ENCODE results near the gene CALY.
"Not testable (repeated sequence)": the region's sequence is repeated elsewhere in the genome, so short reads cannot be mapped to it uniquely, and the experiment has no call there.

The CALY gene

GRCh38 chr10:133324198-133324792 is 12.4 kb downstream of the CALY start:
- H3K9ac ChIP-seq (ENCODE audit: low read depth, low read length), result no peak overlapping the region
- H3K36me3 ChIP-seq (ENCODE audit: control insufficient read depth, insufficient read depth, low read length), result no peaks in the 10 kb centered on the region
- H3K27me3 ChIP-seq (ENCODE audit: control insufficient read depth, insufficient read depth, low read length), result peaks cover 41% of the 10 kb centered on the region
- no peaks in the 10 kb centered on the region for H3K9me3 ChIP-seq (ENCODE audit: control insufficient read depth, insufficient read depth, low read length)
- peak overlapping the region; percentile 37 for H3K4me3 ChIP-seq (ENCODE audit: low read depth, low read length)
- H3K4me1 ChIP-seq (ENCODE audit: control insufficient read depth, insufficient read depth, low read length), result peaks cover 5% of the 10 kb centered on the region

DNA sequence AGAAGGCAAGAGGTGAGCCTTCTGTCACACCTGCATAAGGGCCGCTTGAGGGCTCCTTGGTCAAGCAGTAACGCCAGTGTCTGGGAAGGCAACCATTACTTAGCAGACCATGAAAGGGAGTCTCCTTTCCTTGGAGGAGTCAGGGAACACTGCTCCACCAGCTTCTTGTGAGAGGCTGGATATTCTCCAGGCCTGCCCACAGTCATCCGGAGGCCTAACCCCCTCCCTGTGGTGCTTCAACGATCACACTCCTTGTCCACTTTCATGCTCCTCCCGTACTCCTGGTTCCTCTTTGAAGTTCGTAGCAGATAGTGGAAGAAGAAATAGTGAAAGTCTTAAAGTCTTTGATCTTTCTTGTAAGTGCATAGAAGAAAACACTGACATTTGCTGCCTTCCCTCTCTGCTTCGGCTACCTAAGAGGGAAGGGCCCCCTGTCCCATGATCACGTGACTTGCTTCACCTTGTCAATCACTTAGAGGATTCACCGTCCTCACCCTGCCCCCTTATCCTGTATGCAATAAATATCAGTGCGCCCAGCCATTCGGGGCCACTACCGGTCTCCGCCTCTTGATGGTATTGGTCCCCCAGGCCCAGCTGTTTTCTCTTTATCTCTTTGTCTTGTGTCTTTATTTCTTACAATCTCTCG is 14.5 kb downstream of the CALY start:
- H3K36me3 ChIP-seq (ENCODE audit: control insufficient read depth, insufficient read depth, low read length); H3K9ac ChIP-seq (ENCODE audit: low read depth, low read length); H3K4me1 ChIP-seq (ENCODE audit: control insufficient read depth, insufficient read depth, low read length); H3K4me3 ChIP-seq (ENCODE audit: low read depth, low read length); H3K9me3 ChIP-seq (ENCODE audit: control insufficient read depth, insufficient read depth, low read length): not testable (repeated sequence)
- H3K27me3 ChIP-seq (ENCODE audit: control insufficient read depth, insufficient read depth, low read length), result peaks cover 25% of the 10 kb centered on the region

- H3K36me3 ChIP-seq (ENCODE audit: control insufficient read depth, insufficient read depth, low read length); H3K9ac ChIP-seq (ENCODE audit: low read depth, low read length); H3K4me3 ChIP-seq (ENCODE audit: low read depth, low read length); H3K4me1 ChIP-seq (ENCODE audit: control insufficient read depth, insufficient read depth, low read length); H3K9me3 ChIP-seq (ENCODE audit: control insufficient read depth, insufficient read depth, low read length): not testable (repeated sequence)
- H3K27me3 ChIP-seq (ENCODE audit: control insufficient read depth, insufficient read depth, low read length), result peaks cover 12% of the 10 kb centered on the region
These were observed 15.8 kb downstream of the CALY start for GRCh38 chr10:133320852-133321422.

DNA sequence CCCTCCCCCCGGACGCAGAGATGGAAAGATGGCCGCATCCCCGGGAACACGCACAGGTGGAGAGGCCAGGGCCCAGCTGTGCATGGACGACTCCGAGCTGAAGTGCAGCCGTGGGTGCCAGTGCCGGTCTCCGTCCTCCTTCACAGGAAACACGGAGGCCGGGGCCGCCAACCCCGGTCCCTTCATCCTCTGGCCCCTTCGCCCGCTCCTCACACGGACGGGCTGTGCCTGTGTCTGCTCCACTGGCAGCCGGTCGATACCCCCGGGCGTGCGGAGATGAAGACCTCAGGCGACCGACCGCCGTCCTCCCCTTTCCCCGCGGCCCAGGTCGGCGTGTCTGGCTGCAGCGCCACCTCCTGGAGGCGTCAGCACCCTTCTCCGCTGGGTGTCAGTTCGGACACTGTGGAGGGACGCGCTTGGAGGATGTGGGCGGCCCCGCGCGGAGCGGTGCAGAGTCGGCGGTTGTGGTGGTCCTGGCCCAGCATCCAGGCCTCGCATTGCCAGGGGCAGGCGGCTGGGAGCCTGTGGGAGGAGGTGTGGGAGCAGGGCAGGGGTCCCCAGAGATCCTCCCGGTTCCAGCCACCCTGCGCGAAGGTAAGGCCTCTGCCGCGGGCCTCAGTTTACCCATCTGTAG is 18.1 kb downstream of the CALY start:
- Histone ChIP-seq H3K36me3 (ENCODE audit: control insufficient read depth, insufficient read depth, low read length) (no peaks in the 10 kb centered on the region), H3K9ac (ENCODE audit: low read depth, low read length) (peak overlapping the region; percentile 19), H3K27me3 (ENCODE audit: control insufficient read depth, insufficient read depth, low read length) (peaks cover 9% of the 10 kb centered on the region), H3K4me3 (ENCODE audit: low read depth, low read length) (peak overlapping the region; percentile 44), H3K4me1 (ENCODE audit: control insufficient read depth, insufficient read depth, low read length) (no peaks in the 10 kb centered on the region), H3K9me3 (ENCODE audit: control insufficient read depth, insufficient read depth, low read length) (no peaks in the 10 kb centered on the region)

DNA sequence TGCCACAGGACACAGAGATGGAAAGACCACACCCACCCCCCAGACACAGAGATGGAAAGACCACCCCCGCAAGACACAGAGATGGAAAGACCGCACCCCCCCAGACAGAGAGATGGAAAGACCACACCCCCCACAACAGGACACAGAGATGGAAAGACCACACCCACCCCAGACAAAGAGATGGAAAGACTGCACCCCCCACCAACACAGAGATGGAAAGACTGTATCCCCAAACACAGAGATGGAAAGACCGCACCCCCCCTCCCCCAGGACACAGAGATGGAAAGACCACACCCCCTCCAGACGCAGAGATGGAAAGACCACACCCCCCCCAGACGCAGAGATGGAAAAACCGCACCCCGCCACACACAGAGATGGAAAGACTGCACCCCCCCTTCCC is 20.0 kb downstream of the CALY start:
- Histone ChIP-seq H3K4me3 (ENCODE audit: low read depth, low read length) (no peak overlapping the region), H3K27me3 (ENCODE audit: control insufficient read depth, insufficient read depth, low read length) (peaks cover 9% of the 10 kb centered on the region), H3K9me3 (ENCODE audit: control insufficient read depth, insufficient read depth, low read length) (no peaks in the 10 kb centered on the region), H3K9ac (ENCODE audit: low read depth, low read length) (no peak overlapping the region), H3K36me3 (ENCODE audit: control insufficient read depth, insufficient read depth, low read length) (peaks cover 4% of the 10 kb centered on the region), H3K4me1 (ENCODE audit: control insufficient read depth, insufficient read depth, low read length) (no peaks in the 10 kb centered on the region)

DNA sequence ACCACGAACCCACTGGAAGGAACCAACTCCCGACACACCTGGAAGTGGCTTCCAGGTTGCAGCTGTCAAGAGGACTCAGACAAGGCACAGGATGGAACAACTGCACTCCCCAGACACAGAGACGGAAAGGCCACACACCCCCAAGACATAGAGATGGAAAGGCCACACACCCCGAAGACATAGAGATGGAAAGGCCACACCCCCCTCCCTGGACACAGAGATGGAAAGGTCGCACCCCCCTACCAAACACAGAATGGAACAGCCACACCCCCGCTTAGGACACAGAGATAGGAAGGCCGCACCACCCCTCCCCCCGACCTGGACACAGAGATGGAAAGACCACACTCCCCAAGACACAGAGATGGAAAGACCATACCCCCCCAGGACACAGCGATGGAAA is 20.4 kb downstream of the CALY start:
- H3K36me3 ChIP-seq (ENCODE audit: control insufficient read depth, insufficient read depth, low read length), result peaks cover 4% of the 10 kb centered on the region
- no peaks in the 10 kb centered on the region for H3K4me1 ChIP-seq (ENCODE audit: control insufficient read depth, insufficient read depth, low read length)
- H3K9ac ChIP-seq (ENCODE audit: low read depth, low read length), result no peak overlapping the region
- H3K4me3 ChIP-seq (ENCODE audit: low read depth, low read length), result no peak overlapping the region
- H3K27me3 ChIP-seq (ENCODE audit: control insufficient read depth, insufficient read depth, low read length), result peaks cover 9% of the 10 kb centered on the region
- H3K9me3 ChIP-seq (ENCODE audit: control insufficient read depth, insufficient read depth, low read length), result no peaks in the 10 kb centered on the region

- Histone ChIP-seq H3K4me3 (ENCODE audit: low read depth, low read length) (no peak overlapping the region), H3K9ac (ENCODE audit: low read depth, low read length) (no peak overlapping the region), H3K4me1 (ENCODE audit: control insufficient read depth, insufficient read depth, low read length) (no peaks in the 10 kb centered on the region), H3K27me3 (ENCODE audit: control insufficient read depth, insufficient read depth, low read length) (peaks cover 9% of the 10 kb centered on the region), H3K36me3 (ENCODE audit: control insufficient read depth, insufficient read depth, low read length) (peaks cover 6% of the 10 kb centered on the region), H3K9me3 (ENCODE audit: control insufficient read depth, insufficient read depth, low read length) (no peaks in the 10 kb centered on the region)
These were observed 20.8 kb downstream of the CALY start for GRCh38 chr10:133315847-133316246.

DNA sequence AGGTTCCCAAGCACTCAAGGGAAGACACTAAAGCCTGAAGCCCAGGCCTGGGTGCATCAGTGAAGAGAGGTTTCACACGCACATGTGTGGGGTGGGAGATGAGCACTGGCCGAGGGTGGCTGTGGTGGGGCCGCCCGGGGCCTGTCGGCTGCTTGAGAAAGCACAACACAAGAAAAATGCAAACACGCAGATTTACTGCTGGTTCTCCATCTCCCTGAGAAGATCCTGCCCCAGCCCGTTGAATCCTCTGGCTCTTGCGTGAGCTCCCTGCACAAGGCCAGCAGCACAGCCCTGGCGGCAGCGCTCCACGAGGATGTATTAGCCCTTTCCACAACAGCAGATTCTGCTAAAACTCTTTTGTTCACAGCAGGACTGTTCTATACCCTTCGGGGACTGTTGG is 21.8 kb downstream of the CALY start:
- Histone ChIP-seq H3K4me3 (ENCODE audit: low read depth, low read length) (no peak overlapping the region), H3K4me1 (ENCODE audit: control insufficient read depth, insufficient read depth, low read length) (no peaks in the 10 kb centered on the region), H3K36me3 (ENCODE audit: control insufficient read depth, insufficient read depth, low read length) (peaks cover 11% of the 10 kb centered on the region), H3K9ac (ENCODE audit: low read depth, low read length) (no peak overlapping the region), H3K9me3 (ENCODE audit: control insufficient read depth, insufficient read depth, low read length) (no peaks in the 10 kb centered on the region), H3K27me3 (ENCODE audit: control insufficient read depth, insufficient read depth, low read length) (peaks cover 9% of the 10 kb centered on the region)

- no peaks in the 10 kb centered on the region for H3K27me3 ChIP-seq (ENCODE audit: control insufficient read depth, insufficient read depth, low read length)
- H3K9ac ChIP-seq (ENCODE audit: low read depth, low read length), result no peak overlapping the region
- H3K4me1 ChIP-seq (ENCODE audit: control insufficient read depth, insufficient read depth, low read length), result no peaks in the 10 kb centered on the region
- H3K4me3 ChIP-seq (ENCODE audit: low read depth, low read length), result no peak overlapping the region
- H3K36me3 ChIP-seq (ENCODE audit: control insufficient read depth, insufficient read depth, low read length), result peaks cover 11% of the 10 kb centered on the region
- no peaks in the 10 kb centered on the region for H3K9me3 ChIP-seq (ENCODE audit: control insufficient read depth, insufficient read depth, low read length)
These were observed 23.5 kb downstream of the CALY start for GRCh38 chr10:133313192-133313591.

- no peak overlapping the region for H3K9ac ChIP-seq (ENCODE audit: low read depth, low read length)
- H3K27me3 ChIP-seq (ENCODE audit: control insufficient read depth, insufficient read depth, low read length), result no peaks in the 10 kb centered on the region
- H3K36me3 ChIP-seq (ENCODE audit: control insufficient read depth, insufficient read depth, low read length), result peaks cover 11% of the 10 kb centered on the region
- no peaks in the 10 kb centered on the region for H3K9me3 ChIP-seq (ENCODE audit: control insufficient read depth, insufficient read depth, low read length)
- no peak overlapping the region for H3K4me3 ChIP-seq (ENCODE audit: low read depth, low read length)
- H3K4me1 ChIP-seq (ENCODE audit: control insufficient read depth, insufficient read depth, low read length), result peaks cover under 1% of the 10 kb centered on the region
These were observed 23.9 kb downstream of the CALY start for GRCh38 chr10:133312769-133313145.

GRCh38 chr10:133312016-133312768 is 24.5 kb downstream of the CALY start:
- no peaks in the 10 kb centered on the region for H3K27me3 ChIP-seq (ENCODE audit: control insufficient read depth, insufficient read depth, low read length)
- H3K36me3 ChIP-seq (ENCODE audit: control insufficient read depth, insufficient read depth, low read length), result peaks cover 11% of the 10 kb centered on the region
- H3K9ac ChIP-seq (ENCODE audit: low read depth, low read length), result no peak overlapping the region
- H3K4me1 ChIP-seq (ENCODE audit: control insufficient read depth, insufficient read depth, low read length), result peaks cover 7% of the 10 kb centered on the region
- H3K9me3 ChIP-seq (ENCODE audit: control insufficient read depth, insufficient read depth, low read length), result no peaks in the 10 kb centered on the region
- H3K4me3 ChIP-seq (ENCODE audit: low read depth, low read length), result no peak overlapping the region
